K562 (cell line): ENCODE measurements around the gene AASDH. TPM values are rescaled to one million over a fixed set of nuclear protein-coding genes. Genes with fewer than 3 reads are reported as not detected.

Experiments
- CCNT2 ChIP-seq: IDR thresholded peaks from 2 replicates; pipeline ENCODE4 v1.6.1; 2011; ENCODE audit warnings: borderline replicate concordance, low read depth, mild to moderate bottlenecking, moderate library complexity, mixed read lengths, low read length; ENCODE audit not compliant: insufficient read length; ENCODE audit errors: extremely low read depth
- CEBPG ChIP-seq, 3 experiments: fragments of 200-800 bp in 1 of 3; sonication (Bioruptor generic) in 1 of 3; sonication (generic) in 1 of 3; formaldehyde crosslinking in 1 of 3; IDR thresholded peaks in 2 of 3; conservative IDR thresholded peaks in 1 of 3; 2 replicates each; pipeline versions ENCODE4 v1.6.1 to v1.8.0; 2016 to 2022; ENCODE audit warnings: missing compliant biosample characterization in 2 of 3, missing genetic modification characterization in 2 of 3, mild to moderate bottlenecking in 1 of 3, missing genetic modification reagents in 1 of 3
- E2F4 ChIP-seq: sonication (generic); formaldehyde crosslinking; IDR thresholded peaks from 2 replicates; pipeline ENCODE4 v1.8.0; 2022; ENCODE audit warnings: mild to moderate bottlenecking, low read depth, missing genetic modification reagents
- LEF1 ChIP-seq: fragments of 450-650 bp; IDR thresholded peaks from 2 replicates; pipeline ENCODE4 v1.6.1; 2016; ENCODE audit warnings: mild to moderate bottlenecking
- MGA ChIP-seq: fragments of 450-650 bp; IDR thresholded peaks from 2 replicates; pipeline ENCODE4 v1.6.1; 2016; ENCODE audit warnings: mild to moderate bottlenecking, moderate library complexity
- RBM39 ChIP-seq: fragments of 200-400 bp; formaldehyde crosslinking; optimal IDR thresholded peaks from 2 replicates; pipeline ENCODE3; 2018; ENCODE audit warnings: low read depth, low read length
- ZNF175 ChIP-seq: fragments of 200-800 bp; sonication (Bioruptor generic); IDR thresholded peaks from 2 replicates; pipeline ENCODE4 v1.6.1; 2016; ENCODE audit warnings: low read depth, mild to moderate bottlenecking, missing genetic modification characterization, missing compliant biosample characterization
- ZNF592 ChIP-seq: fragments of 450-650 bp; IDR thresholded peaks from 2 replicates; pipeline ENCODE4 v1.6.1; 2017; ENCODE audit warnings: antibody characterized with exemption, mild to moderate bottlenecking
- polyA plus RNA-seq, 8 experiments: library from polyadenylated mRNA; depleted of rRNA in 4 of 8; stranded (reverse) in 5 of 8; unstranded in 3 of 8; fragments of >200 nt; fragmentation: Nextera tagmentation in 2 of 8; fragmentation: Illumina TruSeq in 1 of 8; extraction: Ambion mirVana in 2 of 8; extraction: Trizol in 1 of 8; gene quantifications; 2 replicates each; pipeline versions ENCODE4 v1.2.1 to v1.2.3, GENCODE V29; 2011 to 2014; ENCODE audit warnings: inconsistent platforms in 1 of 8, missing spikeins in 1 of 8
- total RNA-seq, 7 experiments: library from RNA; depleted of rRNA in 6 of 7; stranded (reverse); fragments of >200 nt in 6 of 7; fragmentation: Illumina TruSeq in 2 of 7; extraction: Trizol in 2 of 7; gene quantifications; 2 replicates each; pipeline versions ENCODE4 v1.2.1 to v1.2.3, GENCODE V29; 2011 to 2021; ENCODE audit warnings: low replicate concordance in 1 of 7

Gene AASDH
- total and polyA plus RNA-seq, 9 of the 15 experiments (the other 6 are each of a cell fraction or from before 2014, with no cell fraction given), result 8.6 to 29.7 (median 13.7) TPM

GRCh38 chr4:56435140-56435926 lies 48.0 kb upstream of the AASDH start, which contains the start of gene PPAT (continued):
- TF ChIP-seq MGA (peak; percentile 97), E2F4 (CRISPR knock-in tag) (peak; percentile 61; the same call in 1 of the 2 replicates), CCNT2 (peak; percentile 62), RBM39 (no peak), LEF1 (peak; percentile 19; the same call in 1 of the 2 replicates), ZNF592 (peak; percentile 76), CEBPG (CRISPR knock-in tag; IDR thresholded peaks at IDR 0.05) (no peak), CEBPG (tag; conservative IDR thresholded peaks at IDR 0.05 in 1 of 2, IDR thresholded peaks at IDR 0.05 in 1 of 2) (no peak), ZNF175 (CRISPR knock-in tag) (peak; percentile 23; the same call in 1 of the 2 replicates)
